Fibroblast of lung (primary cell): ENCODE data around the gene ABLIM2. TPM values are rescaled to one million over a fixed set of nuclear protein-coding genes. Genes with fewer than 3 reads are reported as not detected.

ENCODE experiments used
- DNase-seq, 2 donors: peaks; one replicate each; pipeline versions ENCODE4 v3.0.0 to v3.0.0-alpha.2; 2010; ENCODE audit warnings: low read depth in 2 of 2
- H2AFZ ChIP-seq: 2 replicates; pipeline ENCODE4 v1.5.1; 2012; ENCODE audit warnings: low read length, control low read depth, inconsistent platforms
- H3K27ac ChIP-seq: 2 replicates; pipeline ENCODE4 v1.5.1; 2011; ENCODE audit warnings: low read length, control low read depth; ENCODE audit not compliant: insufficient read depth
- H3K27me3 ChIP-seq: 2 replicates; pipeline ENCODE4 v1.5.1; 2011; ENCODE audit warnings: mild to moderate bottlenecking, low read length; ENCODE audit not compliant: control insufficient read depth, insufficient read depth
- H3K36me3 ChIP-seq: 2 replicates; pipeline ENCODE4 v1.5.1; 2011; ENCODE audit warnings: low read length; ENCODE audit not compliant: control insufficient read depth, insufficient read depth
- H3K4me1 ChIP-seq: 2 replicates; pipeline ENCODE4 v1.5.1; 2011; ENCODE audit warnings: low read length; ENCODE audit not compliant: control insufficient read depth, insufficient read depth; ENCODE audit errors: extremely low read depth
- H3K4me2 ChIP-seq: 2 replicates; pipeline ENCODE4 v1.5.1; 2011; ENCODE audit warnings: low read length, control low read depth; ENCODE audit not compliant: insufficient read depth; ENCODE audit errors: extremely low read depth
- H3K4me3 ChIP-seq, 4 experiments: fragments of 200-600 bp in 1 of 4; sonication (generic) in 1 of 4; replicated peaks in 1 of 4; 2 replicates each; pipeline ENCODE4 v1.5.1; 2011 to 2016; ENCODE audit warnings: low read length in 4 of 4, low read depth in 3 of 4, mild to moderate bottlenecking in 3 of 4, control low read depth in 2 of 4, inconsistent platforms in 1 of 4, mixed read lengths in 1 of 4; ENCODE audit not compliant: insufficient read depth in 1 of 4; ENCODE audit errors: control extremely low read depth in 1 of 4
- H3K79me2 ChIP-seq: 2 replicates; pipeline ENCODE4 v1.5.1; 2012; ENCODE audit warnings: mild to moderate bottlenecking, low read length, inconsistent platforms; ENCODE audit not compliant: control insufficient read depth, insufficient read depth
- H3K9ac ChIP-seq: 2 replicates; pipeline ENCODE4 v1.5.1; 2011; ENCODE audit warnings: mild to moderate bottlenecking, low read length, control low read depth; ENCODE audit not compliant: insufficient read depth
- H3K9me3 ChIP-seq: 2 replicates; pipeline ENCODE4 v1.5.1; 2012; ENCODE audit warnings: low read depth, low read length; ENCODE audit not compliant: control insufficient read depth, insufficient read depth
- H4K20me1 ChIP-seq: 2 replicates; pipeline ENCODE4 v1.5.1; 2011; ENCODE audit warnings: low read length; ENCODE audit not compliant: control insufficient read depth, insufficient read depth; ENCODE audit errors: extremely low read depth
- CTCF ChIP-seq, 2 donors: IDR thresholded peaks in 1 of 2; conservative IDR thresholded peaks in 1 of 2; 1 replicate in 1 of 2; 2 replicates in 1 of 2; pipeline ENCODE4 v1.5.1; 2011 to 2012; ENCODE audit warnings: low read length in 2 of 2, control low read depth in 1 of 2, inconsistent platforms in 1 of 2, low read depth in 1 of 2, mild to moderate bottlenecking in 1 of 2
- EZH2 ChIP-seq: IDR thresholded peaks from 2 replicates; pipeline ENCODE4 v1.5.1; 2012; ENCODE audit warnings: low read length, control low read depth, mild to moderate bottlenecking; ENCODE audit errors: missing control alignments
- polyA plus RNA-seq, 2 donors: library from polyadenylated mRNA; depleted of rRNA in 1 of 2; stranded (reverse) in 1 of 2; unstranded in 1 of 2; fragments of >200 nt; gene quantifications; 2 replicates each; pipeline ENCODE4 v1.2.1, GENCODE V29; 2011 to 2012; ENCODE audit warnings: missing spikeins in 1 of 2
- total RNA-seq: library from RNA; depleted of rRNA; stranded (reverse); fragments of >200 nt; gene quantifications from 2 replicates; pipeline ENCODE4 v1.2.1, GENCODE V29; 2014

ABLIM2 gene
- total and polyA plus RNA-seq, 2 donors (not counting 1 experiment from before 2014, with no cell fraction given), result 0.66 to 2.6 TPM

GRCh38 chr4:8118531-8118930 lies 40.1 kb downstream of the ABLIM2 start:
- TF ChIP-seq CTCF (conservative IDR thresholded peaks at IDR 0.05 in 1 of 2, IDR thresholded peaks at IDR 0.05 in 1 of 2; ENCODE audit: low read depth in 1 of 2, low read length in 2 of 2), result no peak
- TF ChIP-seq EZH2, result no peak
- Histone ChIP-seq H4K20me1 (no peaks in the 10 kb centered on the region), H3K4me2 (no peak overlapping the region), H3K9me3 (no peaks in the 10 kb centered on the region), H3K4me3 (no peak overlapping the region), H3K27ac (no peak overlapping the region), H3K4me1 (no peaks in the 10 kb centered on the region), H3K9ac (no peak overlapping the region), H3K36me3 (no peaks in the 10 kb centered on the region), H3K79me2 (no peaks in the 10 kb centered on the region), H2AFZ (no peak overlapping the region), H3K27me3 (no peaks in the 10 kb centered on the region)
- no peak for DNase-seq

- Histone ChIP-seq H3K4me1 (no peaks in the 10 kb centered on the region), H3K36me3 (no peaks in the 10 kb centered on the region), H3K27ac (no peak overlapping the region), H3K79me2 (no peaks in the 10 kb centered on the region), H3K4me3 (no peak overlapping the region), H3K27me3 (no peaks in the 10 kb centered on the region), H3K4me2 (no peak overlapping the region), H2AFZ (no peak overlapping the region), H3K9me3 (no peaks in the 10 kb centered on the region), H4K20me1 (no peaks in the 10 kb centered on the region), H3K9ac (no peak overlapping the region)
- TF ChIP-seq CTCF (conservative IDR thresholded peaks at IDR 0.05 in 1 of 2, IDR thresholded peaks at IDR 0.05 in 1 of 2; ENCODE audit: low read depth in 1 of 2, low read length in 2 of 2) (no peak), EZH2 (no peak)
- no peak for DNase-seq
These were observed 40.6 kb downstream of the ABLIM2 start for GRCh38 chr4:8118035-8118434.

- TF ChIP-seq CTCF (conservative IDR thresholded peaks at IDR 0.05 in 1 of 2, IDR thresholded peaks at IDR 0.05 in 1 of 2; ENCODE audit: low read depth in 1 of 2, low read length in 2 of 2) (no peak), EZH2 (no peak)
- no peaks in the 10 kb centered on the region for H3K27me3 ChIP-seq
- peak in 1 of 2 donors; percentile 6 for DNase-seq
- no peaks in the 10 kb centered on the region for H3K9me3 ChIP-seq
- H3K4me1 ChIP-seq, result no peaks in the 10 kb centered on the region
- H3K36me3 ChIP-seq, result no peaks in the 10 kb centered on the region
- H3K79me2 ChIP-seq, result no peaks in the 10 kb centered on the region
- H3K4me2 ChIP-seq, result no peak overlapping the region
- no peak overlapping the region for H3K27ac ChIP-seq
- H3K4me3 ChIP-seq, result no peak overlapping the region
- H4K20me1 ChIP-seq, result no peaks in the 10 kb centered on the region
- H3K9ac ChIP-seq, result no peak overlapping the region
- H2AFZ ChIP-seq, result no peak overlapping the region
These were observed 41.3 kb downstream of the ABLIM2 start for GRCh38 chr4:8117278-8117682.
